KMS-11 (cell line): ENCODE measurements around the gene TUBG1.

Experiments
- H2AFZ ChIP-seq: fragments of 200-600 bp; sonication (generic); 2 replicates; pipeline ENCODE4 v1.6.1; 2016; ENCODE audit warnings: antibody characterized with exemption, mixed run types, low read depth
- H3K27ac ChIP-seq: fragments of 200-600 bp; sonication (generic); 2 replicates; pipeline ENCODE4 v1.6.1; 2016; ENCODE audit warnings: mild to moderate bottlenecking, mixed run types
- H3K27me3 ChIP-seq: fragments of 200-600 bp; sonication (generic); 2 replicates; pipeline ENCODE4 v1.6.1; 2017; ENCODE audit warnings: mild to moderate bottlenecking, low read depth, mixed run types, moderate library complexity; ENCODE audit not compliant: insufficient read depth
- H3K36me3 ChIP-seq: fragments of 200-600 bp; sonication (generic); 2 replicates; pipeline ENCODE4 v1.6.1; 2017; ENCODE audit warnings: mild to moderate bottlenecking, mixed run types; ENCODE audit not compliant: insufficient read depth
- H3K4me1 ChIP-seq: fragments of 200-600 bp; sonication (generic); 2 replicates; pipeline ENCODE4 v1.6.1; 2016; ENCODE audit warnings: mild to moderate bottlenecking, low read depth, mixed run types; ENCODE audit not compliant: poor library complexity, severe bottlenecking
- H3K4me2 ChIP-seq: fragments of 200-600 bp; sonication (generic); 2 replicates; pipeline ENCODE4 v1.7.0; 2016; ENCODE audit warnings: mild to moderate bottlenecking, mixed run types
- H3K4me3 ChIP-seq: fragments of 200-600 bp; sonication (generic); IDR thresholded peaks from 2 replicates; pipeline ENCODE4 v1.6.1; 2017; ENCODE audit warnings: low read depth, low read length, mixed read lengths; ENCODE audit not compliant: insufficient read depth
- H3K79me2 ChIP-seq: fragments of 200-600 bp; sonication (generic); 2 replicates; pipeline ENCODE4 v1.6.1; 2016; ENCODE audit warnings: low read depth, mixed run types; ENCODE audit not compliant: insufficient read depth
- H3K9ac ChIP-seq: fragments of 200-600 bp; sonication (generic); 2 replicates; pipeline ENCODE4 v1.6.1; 2016; ENCODE audit warnings: mild to moderate bottlenecking, mixed run types
- H4K20me1 ChIP-seq: fragments of 200-600 bp; sonication (generic); 2 replicates; pipeline ENCODE4 v1.6.1; 2016; ENCODE audit warnings: mild to moderate bottlenecking, mixed run types; ENCODE audit not compliant: insufficient read depth
- TF ChIP-seq, protein P1 (sequence below): fragments of 200-600 bp; sonication (generic); conservative IDR thresholded peaks from 2 replicates; pipeline ENCODE4 v1.6.1; 2017; ENCODE audit warnings: low read depth, mild to moderate bottlenecking, antibody characterized with exemption, low read length, moderate library complexity, mixed read lengths

The TUBG1 gene

GRCh38 chr17:42584880-42585279 lies 24.6 kb upstream of the TUBG1 start:
- Histone ChIP-seq H3K36me3 (peaks cover 5% of the 10 kb centered on the region; the same call in 1 of the 2 replicates), H3K79me2 (no peaks in the 10 kb centered on the region), H3K9ac (no peak overlapping the region), H4K20me1 (no peaks in the 10 kb centered on the region), H3K4me2 (no peak overlapping the region), H3K27ac (no peak overlapping the region), H3K4me1 (peaks cover 70% of the 10 kb centered on the region), H3K27me3 (no peaks in the 10 kb centered on the region), H3K4me3 (no peak overlapping the region), H2AFZ (no peak overlapping the region)
- TF ChIP-seq, protein P1, sequence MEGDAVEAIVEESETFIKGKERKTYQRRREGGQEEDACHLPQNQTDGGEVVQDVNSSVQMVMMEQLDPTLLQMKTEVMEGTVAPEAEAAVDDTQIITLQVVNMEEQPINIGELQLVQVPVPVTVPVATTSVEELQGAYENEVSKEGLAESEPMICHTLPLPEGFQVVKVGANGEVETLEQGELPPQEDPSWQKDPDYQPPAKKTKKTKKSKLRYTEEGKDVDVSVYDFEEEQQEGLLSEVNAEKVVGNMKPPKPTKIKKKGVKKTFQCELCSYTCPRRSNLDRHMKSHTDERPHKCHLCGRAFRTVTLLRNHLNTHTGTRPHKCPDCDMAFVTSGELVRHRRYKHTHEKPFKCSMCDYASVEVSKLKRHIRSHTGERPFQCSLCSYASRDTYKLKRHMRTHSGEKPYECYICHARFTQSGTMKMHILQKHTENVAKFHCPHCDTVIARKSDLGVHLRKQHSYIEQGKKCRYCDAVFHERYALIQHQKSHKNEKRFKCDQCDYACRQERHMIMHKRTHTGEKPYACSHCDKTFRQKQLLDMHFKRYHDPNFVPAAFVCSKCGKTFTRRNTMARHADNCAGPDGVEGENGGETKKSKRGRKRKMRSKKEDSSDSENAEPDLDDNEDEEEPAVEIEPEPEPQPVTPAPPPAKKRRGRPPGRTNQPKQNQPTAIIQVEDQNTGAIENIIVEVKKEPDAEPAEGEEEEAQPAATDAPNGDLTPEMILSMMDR: no peak

DNA sequence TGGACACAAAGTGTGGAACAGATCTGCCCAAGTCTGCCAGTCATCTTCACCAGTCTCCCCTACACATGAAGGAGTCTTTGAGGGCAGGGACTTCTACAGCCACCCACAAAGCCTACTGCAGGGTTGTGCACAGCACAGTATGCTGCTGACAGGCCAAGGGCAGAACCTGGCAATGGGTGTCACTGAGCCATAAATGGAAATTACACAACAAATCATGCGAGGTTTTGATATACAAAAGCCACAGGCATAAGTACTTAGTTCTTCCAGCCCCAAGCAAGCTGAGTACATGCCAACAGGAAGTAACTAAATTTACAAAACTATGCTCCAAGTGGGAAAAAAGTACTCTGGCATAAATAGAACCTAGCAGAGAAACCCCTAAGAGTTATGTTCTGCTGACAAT lies 24.1 kb upstream of the TUBG1 start:
- Histone ChIP-seq H4K20me1 (no peaks in the 10 kb centered on the region), H3K36me3 (peaks cover 5% of the 10 kb centered on the region; the same call in 1 of the 2 replicates)
- TF ChIP-seq, protein P1: no peak

GRCh38 chr17:42586514-42587230 lies 22.8 kb upstream of the TUBG1 start:
- H3K4me3 ChIP-seq: no peak overlapping the region
- TF ChIP-seq, protein P1: no peak
- H2AFZ ChIP-seq: no peak overlapping the region
- H4K20me1 ChIP-seq: no peaks in the 10 kb centered on the region
- peaks cover 5% of the 10 kb centered on the region; the same call in 1 of the 2 replicates for H3K36me3 ChIP-seq
- H3K4me2 ChIP-seq: peak overlapping the region; percentile 44
- no peaks in the 10 kb centered on the region for H3K27me3 ChIP-seq
- H3K27ac ChIP-seq: peak overlapping the region; percentile 36; the same call in 1 of the 2 replicates
- no peak overlapping the region for H3K9ac ChIP-seq
- peaks cover 52% of the 10 kb centered on the region for H3K4me1 ChIP-seq
- H3K79me2 ChIP-seq: no peaks in the 10 kb centered on the region

More for the DNA sequence above, 24.1 kb upstream of the TUBG1 start:
- Histone ChIP-seq H3K4me3 (no peak overlapping the region), H2AFZ (no peak overlapping the region), H3K27ac (no peak overlapping the region), H3K4me2 (peak overlapping the region; percentile 44; the same call in 1 of the 2 replicates), H3K9ac (no peak overlapping the region), H3K4me1 (peaks cover 66% of the 10 kb centered on the region), H3K79me2 (no peaks in the 10 kb centered on the region), H3K27me3 (no peaks in the 10 kb centered on the region)

GRCh38 chr17:42590886-42591285 lies 18.6 kb upstream of the TUBG1 start:
- peaks cover 9% of the 10 kb centered on the region; the same call in 1 of the 2 replicates for H3K79me2 ChIP-seq
- TF ChIP-seq, protein P1: no peak
- H4K20me1 ChIP-seq: no peaks in the 10 kb centered on the region
- H3K4me3 ChIP-seq: no peak overlapping the region
- no peak overlapping the region for H3K9ac ChIP-seq
- H3K27me3 ChIP-seq: no peaks in the 10 kb centered on the region
- H3K4me2 ChIP-seq: no peak overlapping the region
- no peak overlapping the region for H3K27ac ChIP-seq
- 0 out of 2 replicates have a peak, but pooled peaks cover 4% of the 10 kb centered on the region for H3K36me3 ChIP-seq
- peaks cover 31% of the 10 kb centered on the region for H3K4me1 ChIP-seq
- no peak overlapping the region for H2AFZ ChIP-seq
